HG02852 (cell line): ENCODE data around the gene PRDM4.
A peak's percentile ranks its signal among the peaks of the same experiment; 100 is the strongest.
"Not testable (repeated sequence)": the region's sequence is repeated elsewhere in the genome, so short reads cannot be mapped to it uniquely, and the experiment has no call there.

Source experiments
- ATAC-seq: cut with Tn5 transposase; IDR thresholded peaks from one replicate; pipeline ENCODE4 v1.9.1; 2021; ENCODE audit warnings: mild to moderate bottlenecking, moderate library complexity; ENCODE audit not compliant: unreplicated experiment

Gene PRDM4

DNA sequence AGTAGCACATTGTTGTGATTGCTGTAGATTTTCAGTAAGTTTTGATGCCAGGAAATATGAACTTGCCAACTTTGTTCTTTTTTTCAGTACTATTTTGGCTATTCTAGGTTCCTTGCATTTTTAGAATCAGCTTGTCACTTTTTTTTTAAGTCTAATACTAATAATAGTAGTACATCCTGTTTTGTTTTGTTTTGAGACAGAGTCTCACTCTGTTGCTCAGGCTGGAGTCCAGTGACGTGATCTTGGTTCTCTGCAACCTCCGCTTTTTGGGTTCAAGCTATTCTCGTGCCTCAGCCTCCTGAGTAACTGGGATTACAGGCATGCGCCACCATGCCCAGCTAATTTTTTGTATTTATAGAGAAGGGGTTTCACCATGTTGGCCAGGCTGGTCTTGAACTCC, 58.8 kb downstream of the PRDM4 start:
- no peak for ATAC-seq

DNA sequence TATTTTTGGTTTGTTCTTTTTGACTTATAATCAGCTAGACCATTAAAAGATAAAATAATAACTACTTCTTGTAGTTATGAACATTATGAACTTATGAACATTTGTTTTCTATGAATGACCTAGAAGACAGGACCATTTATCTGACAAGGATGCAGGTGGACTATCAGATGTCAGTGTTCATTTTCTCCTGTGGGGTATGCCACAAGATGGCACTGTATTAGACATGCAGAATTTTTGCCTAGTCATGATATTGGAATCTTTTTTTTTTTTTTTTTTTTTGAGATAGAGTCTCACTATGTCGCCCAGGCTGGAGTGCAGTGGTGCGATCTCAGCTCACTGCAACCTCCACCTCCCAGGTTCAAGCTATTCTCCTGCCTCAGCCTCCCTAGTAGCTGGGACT, 65.2 kb downstream of the PRDM4 start:
- not testable (repeated sequence) for ATAC-seq

DNA sequence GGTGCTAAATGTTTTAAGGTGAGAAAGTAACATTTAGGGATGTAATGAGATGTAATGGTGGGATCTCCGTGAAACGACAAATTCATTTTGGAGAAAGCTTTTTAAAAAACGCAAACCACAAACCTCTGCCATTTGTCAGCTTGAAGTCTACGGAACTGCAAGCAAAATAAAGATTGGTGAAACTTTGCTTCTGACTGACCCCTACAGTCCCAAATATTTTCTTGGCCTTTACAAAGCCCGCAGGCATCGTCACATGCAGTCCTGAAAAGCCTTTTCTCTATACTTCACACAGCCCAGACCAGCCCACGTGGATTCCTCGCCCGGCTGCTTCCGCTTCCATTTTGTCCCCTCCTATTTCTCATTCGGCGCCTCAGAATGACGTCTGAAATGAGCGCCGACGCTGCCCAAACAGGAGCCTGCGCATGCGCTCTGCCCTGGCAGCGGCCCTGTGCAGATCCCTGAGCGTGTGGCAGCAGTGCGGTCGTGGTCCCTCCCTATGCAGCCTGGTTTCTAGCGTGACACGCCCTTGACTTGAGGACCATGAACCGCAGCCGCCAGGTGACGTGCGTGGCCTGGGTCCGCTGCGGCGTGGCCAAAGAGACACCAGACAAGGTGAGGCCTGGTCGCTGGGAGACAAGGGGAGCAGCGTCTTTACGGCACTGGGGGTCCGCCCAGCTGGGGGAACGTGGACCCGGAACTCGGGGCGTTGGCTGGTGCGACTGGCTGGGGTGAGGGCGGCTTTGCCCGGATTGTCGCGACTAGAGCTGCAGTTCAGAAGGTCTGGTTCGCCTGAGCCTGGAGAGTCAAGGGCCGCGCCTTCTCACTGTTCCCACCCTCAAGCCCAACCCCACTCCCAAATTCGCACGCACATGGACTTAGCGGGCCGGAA, 75.3 kb downstream of the PRDM4 start, which contains the start of gene PWP1:
Gene PWP1 (plus strand): TSS at position 440 of the 889 bp plus-strand sequence. CDS start 101 bp downstream, at position 541.
- peak; percentile 92 for ATAC-seq

DNA sequence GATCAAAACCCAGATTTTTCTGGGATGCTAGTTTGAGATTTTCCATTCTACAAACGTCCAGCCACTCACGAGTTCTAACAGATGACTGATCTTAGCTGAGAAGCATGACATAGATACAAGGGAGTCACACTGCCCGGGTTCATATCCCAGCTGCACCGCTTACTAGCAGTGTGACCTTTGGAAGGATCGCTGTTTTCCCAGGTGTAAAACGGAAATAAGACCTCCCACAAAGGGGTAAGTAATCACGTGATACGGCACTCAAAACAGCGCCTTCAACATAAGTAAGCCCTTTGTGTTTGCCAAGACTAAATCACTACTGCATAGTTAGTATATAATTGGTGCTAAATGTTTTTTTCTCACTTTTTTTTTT, 76.0 kb downstream of the PRDM4 start:
- no peak for ATAC-seq

DNA sequence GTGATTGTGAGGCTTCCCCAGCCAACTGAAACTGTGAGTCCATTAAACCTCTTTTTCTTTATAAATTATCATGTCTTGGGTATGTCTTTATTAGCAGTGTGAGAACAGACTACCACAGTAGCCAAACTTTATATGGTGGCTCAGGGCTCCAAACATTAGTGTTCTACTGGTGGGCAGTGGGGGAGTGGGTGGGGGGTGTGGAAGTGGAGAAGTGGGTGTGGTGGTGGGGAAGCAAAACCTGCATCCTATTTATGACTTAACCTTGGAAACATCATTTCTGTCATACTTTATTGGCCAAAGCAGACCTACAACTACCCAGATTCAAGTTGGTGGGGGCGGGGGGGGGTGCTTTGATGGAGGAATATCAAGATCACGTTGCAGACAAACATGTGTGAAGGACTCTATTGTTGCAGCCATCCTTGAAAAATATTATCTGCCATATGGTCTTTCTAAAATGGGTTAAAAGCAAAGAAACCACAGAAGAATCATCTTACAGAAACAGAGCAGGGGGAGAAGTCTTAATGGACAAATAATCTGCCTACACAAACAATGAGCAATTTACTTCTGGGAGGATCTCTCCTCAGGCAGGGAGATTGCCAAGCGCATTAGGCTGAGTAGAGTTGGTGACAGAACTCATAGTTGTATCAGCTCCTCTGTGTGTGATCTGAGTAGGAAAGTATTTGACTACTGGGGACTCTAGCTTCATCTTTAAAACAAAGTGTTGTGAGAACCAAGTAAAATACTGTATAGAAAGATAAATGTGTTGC, 76.7 kb downstream of the PRDM4 start:
- no peak for ATAC-seq
